ENCODE data around the gene LMO1. TPM values are rescaled to one million over a fixed set of nuclear protein-coding genes. Genes with fewer than 3 reads are reported as not detected.

LMO1 gene
- total RNA-seq, 4 donors from 2014 or later: 0.50 TPM; not detected in 3

DNA sequence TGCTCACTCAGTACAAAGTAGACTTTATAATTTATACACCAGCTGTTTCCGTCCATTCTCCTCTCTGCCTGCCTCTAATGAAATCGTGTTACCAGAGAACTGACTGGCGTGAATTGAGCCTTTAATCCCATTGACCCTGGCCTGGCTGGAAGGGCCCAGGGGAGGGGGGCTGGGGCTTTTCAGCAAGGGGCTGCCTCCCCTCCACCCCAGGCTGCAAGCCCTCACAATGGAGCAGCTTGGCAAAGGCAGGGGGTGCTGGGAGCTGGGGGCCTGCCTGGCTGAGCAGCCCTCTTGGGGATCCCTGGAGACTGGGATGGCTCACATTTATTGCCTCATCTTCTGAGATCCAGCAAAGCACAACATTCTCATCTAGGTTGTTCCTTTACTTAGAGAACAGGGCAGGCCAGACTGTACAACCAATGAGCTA is 25.8 kb upstream of the LMO1 start:
- no peak for DNase-seq (ENCODE audit: extremely low spot score)
- 65% methylated on average over 3 of the region's 3 CpGs for WGBS

DNA sequence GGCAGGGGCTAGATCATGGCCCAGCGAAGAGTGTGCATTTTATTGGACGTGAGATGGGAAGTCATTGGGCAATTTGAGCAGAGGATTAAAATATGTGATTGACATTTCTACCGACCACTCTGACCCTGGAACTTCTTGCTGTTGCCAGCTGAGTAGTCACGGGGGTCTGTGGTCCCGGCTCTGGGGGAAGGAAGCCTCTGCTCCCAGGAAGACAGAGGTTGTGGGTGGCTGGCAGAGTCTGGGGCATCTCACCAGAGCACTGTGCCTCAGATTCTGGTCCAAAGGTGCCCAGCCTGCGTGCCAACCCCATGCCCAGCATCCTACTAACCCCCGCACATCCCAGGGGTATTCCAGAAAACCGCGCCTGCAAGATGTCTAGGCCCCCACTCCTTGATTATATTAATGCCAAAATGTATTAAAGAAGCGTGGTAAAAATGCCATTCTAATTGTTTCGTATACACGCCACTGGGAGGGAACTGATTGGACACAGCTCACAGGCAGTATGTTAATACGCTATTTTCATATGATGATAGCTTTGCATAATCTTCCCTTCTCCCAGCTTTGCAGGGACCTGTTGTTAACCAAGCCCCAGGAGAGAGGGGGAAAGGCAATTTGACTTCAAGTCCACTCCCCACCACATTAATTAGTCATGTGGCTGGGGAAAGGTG is 25.3 kb upstream of the LMO1 start:
- WGBS: 77% methylated on average over 12 of the region's 13 CpGs

More for the DNA sequence above, 25.8 kb upstream of the LMO1 start:
- Histone ChIP-seq H3K27me3 (no peaks in the 10 kb centered on the region), H3K4me1 (peaks cover 4 to 9% (median 6%) of the 10 kb centered on the region in 4 donors), H3K27ac (replicated peaks in 1 of 4) (no peak overlapping the region), H3K36me3 (no peaks in the 10 kb centered on the region), H3K4me3 (no peak overlapping the region), H3K9me3 (no peaks in the 10 kb centered on the region)
- intact Hi-C loops (cut with DNase I): no loop called here
- no peak for TF ChIP-seq EP300 (IDR thresholded peaks at IDR 0.05)
- TF ChIP-seq POLR2A (IDR thresholded peaks at IDR 0.05; ENCODE audit: low read depth): no peak
- TF ChIP-seq, protein P1, sequence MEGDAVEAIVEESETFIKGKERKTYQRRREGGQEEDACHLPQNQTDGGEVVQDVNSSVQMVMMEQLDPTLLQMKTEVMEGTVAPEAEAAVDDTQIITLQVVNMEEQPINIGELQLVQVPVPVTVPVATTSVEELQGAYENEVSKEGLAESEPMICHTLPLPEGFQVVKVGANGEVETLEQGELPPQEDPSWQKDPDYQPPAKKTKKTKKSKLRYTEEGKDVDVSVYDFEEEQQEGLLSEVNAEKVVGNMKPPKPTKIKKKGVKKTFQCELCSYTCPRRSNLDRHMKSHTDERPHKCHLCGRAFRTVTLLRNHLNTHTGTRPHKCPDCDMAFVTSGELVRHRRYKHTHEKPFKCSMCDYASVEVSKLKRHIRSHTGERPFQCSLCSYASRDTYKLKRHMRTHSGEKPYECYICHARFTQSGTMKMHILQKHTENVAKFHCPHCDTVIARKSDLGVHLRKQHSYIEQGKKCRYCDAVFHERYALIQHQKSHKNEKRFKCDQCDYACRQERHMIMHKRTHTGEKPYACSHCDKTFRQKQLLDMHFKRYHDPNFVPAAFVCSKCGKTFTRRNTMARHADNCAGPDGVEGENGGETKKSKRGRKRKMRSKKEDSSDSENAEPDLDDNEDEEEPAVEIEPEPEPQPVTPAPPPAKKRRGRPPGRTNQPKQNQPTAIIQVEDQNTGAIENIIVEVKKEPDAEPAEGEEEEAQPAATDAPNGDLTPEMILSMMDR (IDR thresholded peaks at IDR 0.05): no peak
- TF ChIP-seq POLR2AphosphoS5 (IDR thresholded peaks at IDR 0.05): no peak

DNA sequence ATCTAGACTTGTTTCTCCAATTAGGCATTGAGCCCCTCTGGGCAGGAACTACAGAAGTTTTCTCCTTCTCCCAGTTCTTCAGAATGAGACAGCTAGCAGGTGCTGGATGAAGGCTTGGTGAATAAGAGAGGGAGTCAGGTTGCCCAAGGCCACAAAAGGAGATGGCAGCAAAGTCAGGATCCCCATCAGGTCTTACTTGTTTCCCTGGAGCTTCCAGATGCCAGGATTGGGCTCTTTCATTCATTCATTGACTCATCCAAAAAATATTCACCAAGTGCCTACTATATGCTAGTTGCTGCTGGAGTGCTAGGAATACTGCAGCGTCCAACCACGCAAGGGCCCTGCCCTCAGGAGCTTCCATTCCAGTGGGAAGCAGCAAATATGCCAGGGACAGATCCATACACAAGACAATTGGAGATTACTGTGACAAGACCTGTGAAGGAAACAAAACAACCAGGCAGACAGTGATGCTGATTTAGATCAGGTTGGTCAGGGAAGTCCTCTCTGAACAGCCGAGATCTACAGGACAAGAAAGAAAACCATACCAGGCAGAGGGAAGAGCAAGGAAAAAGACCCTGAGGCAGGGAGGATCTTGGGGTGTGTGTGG is 24.6 kb upstream of the LMO1 start:
- 98% methylated on average over 2 of the region's 3 CpGs for WGBS
- Histone ChIP-seq H3K36me3 (no peaks in the 10 kb centered on the region), H3K27ac (replicated peaks in 1 of 4) (no peak overlapping the region), H3K4me3 (no peak overlapping the region), H3K4me1 (peaks cover 9 to 16% (median 13%) of the 10 kb centered on the region in 4 donors), H3K9me3 (no peaks in the 10 kb centered on the region), H3K27me3 (no peaks in the 10 kb centered on the region)
- no peak for DNase-seq (ENCODE audit: extremely low spot score)
- TF ChIP-seq EP300 (IDR thresholded peaks at IDR 0.05) (no peak), POLR2AphosphoS5 (IDR thresholded peaks at IDR 0.05) (no peak), POLR2A (IDR thresholded peaks at IDR 0.05; ENCODE audit: low read depth) (no peak)
- TF ChIP-seq, protein P1 (IDR thresholded peaks at IDR 0.05): no peak
- intact Hi-C loops (cut with DNase I): no loop called here

More for the DNA sequence above, 25.3 kb upstream of the LMO1 start:
- intact Hi-C loops (cut with DNase I): no loop called here
- no peaks in the 10 kb centered on the region for H3K9me3 ChIP-seq
- H3K27ac ChIP-seq (replicated peaks in 1 of 4): no peak overlapping the region
- no peak overlapping the region for H3K4me3 ChIP-seq
- no peaks in the 10 kb centered on the region for H3K27me3 ChIP-seq
- no peak for TF ChIP-seq EP300 (IDR thresholded peaks at IDR 0.05)
- no peak for TF ChIP-seq POLR2AphosphoS5 (IDR thresholded peaks at IDR 0.05)
- TF ChIP-seq, protein P1 (IDR thresholded peaks at IDR 0.05): no peak
- TF ChIP-seq POLR2A (IDR thresholded peaks at IDR 0.05; ENCODE audit: low read depth): no peak
- no peaks in the 10 kb centered on the region for H3K36me3 ChIP-seq
- no peak for DNase-seq (ENCODE audit: extremely low spot score)
- peaks cover 6 to 9% (median 8%) of the 10 kb centered on the region in 4 donors for H3K4me1 ChIP-seq

DNA sequence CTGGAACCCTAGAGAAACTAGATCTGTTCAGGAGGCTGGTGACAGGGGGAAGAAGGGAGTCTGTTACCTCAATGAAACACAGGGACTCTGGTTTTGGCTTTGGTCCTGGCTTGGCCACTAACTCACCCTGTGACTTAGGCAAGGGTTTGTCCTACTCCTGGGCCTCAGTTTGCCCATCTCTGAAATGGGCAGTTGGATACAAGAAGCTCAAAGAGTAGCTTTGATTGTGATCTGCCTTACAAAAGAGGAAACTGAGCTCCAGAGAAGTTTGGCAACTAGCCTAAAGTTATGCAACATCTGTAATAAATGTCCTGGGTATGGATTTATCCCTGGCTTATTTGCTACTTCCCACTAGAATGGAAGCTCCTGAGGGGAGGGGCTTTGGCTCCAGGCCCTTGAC is 24.0 kb upstream of the LMO1 start:
- no peak for DNase-seq (ENCODE audit: extremely low spot score)
- Histone ChIP-seq H3K27ac (replicated peaks in 1 of 4) (no peak overlapping the region), H3K36me3 (no peaks in the 10 kb centered on the region), H3K4me1 (peaks cover 9 to 20% (median 19%) of the 10 kb centered on the region in 4 donors), H3K4me3 (no peak overlapping the region), H3K27me3 (no peaks in the 10 kb centered on the region), H3K9me3 (no peaks in the 10 kb centered on the region)
- TF ChIP-seq EP300 (IDR thresholded peaks at IDR 0.05) (no peak), POLR2A (IDR thresholded peaks at IDR 0.05; ENCODE audit: low read depth) (no peak), POLR2AphosphoS5 (IDR thresholded peaks at IDR 0.05) (no peak)
- TF ChIP-seq, protein P1 (IDR thresholded peaks at IDR 0.05): no peak
- intact Hi-C loops (cut with DNase I): no loop called here

Data from esophagus muscularis mucosa (tissue), 4 donors.